A673 (cell line): ENCODE data around the gene DMAC2L. TPM values are rescaled to one million over a fixed set of nuclear protein-coding genes. Genes with fewer than 3 reads are reported as not detected.
"Not testable (repeated sequence)": the region's sequence is repeated elsewhere in the genome, so short reads cannot be mapped to it uniquely, and the experiment has no call there.

Source experiments
- BruUV-seq: library from RNA; stranded (reverse); fragments of 400-500 nt; replicated peaks from 2 replicates; lab custom pipeline; 2021; lab: Mats Ljungman, UMichigan
- CTCF ChIA-PET: fragments of 300-600 bp; sonication (Branson Sonifier 250); formaldehyde crosslinking; loops from one replicate; lab custom pipeline; 2022; ENCODE audit warnings: antibody characterized with exemption; lab: Charles Lee
- POLR2A ChIA-PET: fragments of 300-600 bp; sonication (Branson Sonifier 250); formaldehyde crosslinking; loops from one replicate; lab custom pipeline; 2022; ENCODE audit warnings: antibody characterized with exemption; ENCODE audit not compliant: low non-redundant PET; lab: Charles Lee
- DNase-seq: peaks from one replicate; pipeline ENCODE4 v3.0.0-alpha.2; 2015; ENCODE audit warnings: low spot score
- H3K27ac ChIP-seq: fragments of 200-600 bp; sonication (generic); 2 replicates; pipeline ENCODE4 v1.5.1; 2016; ENCODE audit warnings: mixed run types, low read depth, mild to moderate bottlenecking, mixed read lengths, antibody characterized with exemption, low read length; ENCODE audit not compliant: poor library complexity, severe bottlenecking
- H3K27me3 ChIP-seq: fragments of 200-600 bp; sonication (generic); replicated peaks from 2 replicates; pipeline ENCODE4 v1.6.1; 2017; ENCODE audit warnings: mixed run types, low read depth, mild to moderate bottlenecking, mixed read lengths, antibody characterized with exemption, low read length; ENCODE audit not compliant: insufficient read depth, poor library complexity
- H3K36me3 ChIP-seq: fragments of 200-600 bp; sonication (generic); 2 replicates; pipeline ENCODE4 v1.6.1; 2016; ENCODE audit warnings: mixed run types, mild to moderate bottlenecking, mixed read lengths, antibody characterized with exemption, low read length; ENCODE audit not compliant: insufficient read depth, poor library complexity, severe bottlenecking
- H3K4me1 ChIP-seq: fragments of 200-600 bp; sonication (generic); 2 replicates; pipeline ENCODE4 v1.6.1; 2017; ENCODE audit warnings: mixed run types, mild to moderate bottlenecking, mixed read lengths, antibody characterized with exemption, low read length; ENCODE audit not compliant: insufficient read depth, poor library complexity, severe bottlenecking
- H3K4me3 ChIP-seq: fragments of 200-600 bp; sonication (generic); 2 replicates; pipeline ENCODE4 v1.5.1; 2016; ENCODE audit warnings: low read depth, mixed run types, mild to moderate bottlenecking, mixed read lengths, low read length; ENCODE audit not compliant: poor library complexity, severe bottlenecking
- H3K9me3 ChIP-seq: fragments of 200-600 bp; sonication (generic); 2 replicates; pipeline ENCODE4 v1.6.1; 2016; ENCODE audit warnings: mixed run types, low read depth, mild to moderate bottlenecking, mixed read lengths, antibody characterized with exemption, low read length; ENCODE audit not compliant: poor library complexity, severe bottlenecking
- CTCF ChIP-seq: fragments of 300-800, 200-600 bp; sonication (generic); conservative IDR thresholded peaks from 2 replicates; pipeline ENCODE4 v1.5.1; 2017; ENCODE audit warnings: low read depth, mild to moderate bottlenecking, antibody characterized with exemption, low read length, moderate library complexity, mixed read lengths
- EZH2 ChIP-seq: fragments of 200-600 bp; sonication (generic); IDR thresholded peaks from 2 replicates; pipeline ENCODE4 v1.6.1; 2017; ENCODE audit warnings: borderline replicate concordance, low read depth, mild to moderate bottlenecking, mixed read lengths, antibody characterized with exemption, low read length; ENCODE audit not compliant: poor library complexity, severe bottlenecking
- intact Hi-C: fragments of 100-400 bp; cut with micrococcal nuclease; formaldehyde crosslinking; loops from one replicate; pipeline ENCODE4 v1.10.0; 2022; ENCODE audit not compliant: unreplicated experiment
- total RNA-seq: library from RNA; stranded (reverse); gene quantifications from 2 replicates; pipeline ENCODE4 v1.2.3, GENCODE V29; 2021

DMAC2L gene
- total RNA-seq, 1 experiment from 2014 or later, result 18.4 TPM

GRCh38 chr14:50354527-50354926 is 42.4 kb downstream of the DMAC2L start:
- H3K27me3 ChIP-seq, result no peaks in the 10 kb centered on the region
- DNase-seq, result no peak
- no TSS peak for BruUV-seq
- H3K4me1 ChIP-seq, result no peaks in the 10 kb centered on the region
- TF ChIP-seq EZH2 (no peak), CTCF (no peak)
- CTCF ChIA-PET, result no interaction called here
- H3K27ac ChIP-seq, result no peak overlapping the region
- POLR2A ChIA-PET, result no interaction called here
- H3K4me3 ChIP-seq, result no peak overlapping the region
- intact Hi-C loops, result no loop called here
- no peaks in the 10 kb centered on the region for H3K9me3 ChIP-seq
- no peaks in the 10 kb centered on the region for H3K36me3 ChIP-seq

GRCh38 chr14:50355692-50356091 is 43.6 kb downstream of the DMAC2L start:
- Histone ChIP-seq H3K9me3 (no peaks in the 10 kb centered on the region), H3K36me3 (no peaks in the 10 kb centered on the region), H3K27me3 (no peaks in the 10 kb centered on the region), H3K27ac (no peak overlapping the region), H3K4me1 (no peaks in the 10 kb centered on the region), H3K4me3 (no peak overlapping the region)
- BruUV-seq, result no TSS peak
- POLR2A ChIA-PET, result no interaction called here
- intact Hi-C loops, result no loop called here
- TF ChIP-seq EZH2, result no peak
- TF ChIP-seq CTCF, result no peak
- DNase-seq, result no peak
- CTCF ChIA-PET, result no interaction called here

- BruUV-seq, H3K9me3 ChIP-seq, H3K27me3 ChIP-seq, H3K27ac ChIP-seq, POLR2A ChIA-PET, intact Hi-C loops, H3K4me3 ChIP-seq, DNase-seq, CTCF ChIA-PET, H3K36me3 ChIP-seq, H3K4me1 ChIP-seq: not testable (repeated sequence)
Observed at GRCh38 chr14:50356283-50356682, 44.2 kb downstream of the DMAC2L start.

GRCh38 chr14:50357124-50357523 is 45.0 kb downstream of the DMAC2L start:
- no peaks in the 10 kb centered on the region for H3K36me3 ChIP-seq
- intact Hi-C loops, result no loop called here
- no peaks in the 10 kb centered on the region for H3K9me3 ChIP-seq
- ChIA-PET CTCF (no interaction called here), POLR2A (no interaction called here)
- no peak overlapping the region for H3K4me3 ChIP-seq
- H3K27ac ChIP-seq, result no peak overlapping the region
- DNase-seq, result no peak
- TF ChIP-seq CTCF (no peak), EZH2 (no peak)
- no peaks in the 10 kb centered on the region for H3K4me1 ChIP-seq
- H3K27me3 ChIP-seq, result no peaks in the 10 kb centered on the region
- BruUV-seq, result no TSS peak
